ENCODE data around the gene UROD.

Gene UROD

GRCh38 chr1:45065083-45065482, 53.0 kb downstream of the UROD start:
- TF ChIP-seq FOXP2 (optimal IDR thresholded peaks at IDR 0.05; ENCODE audit: borderline replicate concordance, extremely low read depth, extremely low read length, insufficient read depth) (no peak), TAF1 (IDR thresholded peaks at IDR 0.05; ENCODE audit: borderline replicate concordance, insufficient read depth, low read length) (no peak)
